ENCODE measurements around the gene TAF5L.

Gene TAF5L

GRCh38 chr1:229625915-229626831 is at the start of gene TAF5L, which contains the start of gene URB2:
TAF5L (minus strand) TSS chr1:229626122; CDS start chr1:229614482, 11,640 bp downstream.
URB2 (plus strand) TSS chr1:229626247; CDS start chr1:229627634, 1,387 bp downstream.
- peak; percentile 89 for DNase-seq

DNA sequence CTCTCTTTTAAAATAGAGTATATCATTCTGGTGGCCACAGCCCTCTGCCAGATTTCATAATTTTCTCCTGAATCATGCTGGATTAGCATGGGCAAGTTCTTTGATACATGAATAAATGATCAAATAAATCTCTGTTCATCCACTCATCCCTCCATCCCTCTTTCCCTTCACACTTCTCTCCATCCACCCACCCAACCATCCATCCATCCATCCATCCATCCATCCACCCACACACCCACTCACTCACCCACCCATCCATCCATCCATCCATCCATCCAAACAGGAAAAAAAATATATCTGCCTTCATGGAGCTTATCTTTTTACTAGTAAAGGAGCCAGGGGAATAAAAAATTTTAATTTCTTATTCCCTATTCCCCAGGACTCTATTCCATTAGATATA is 49.5 kb upstream of the TAF5L start:
- DNase-seq: no peak

- no peak for DNase-seq
Measured at GRCh38 chr1:229674042-229674441, 48.1 kb upstream of the TAF5L start.

DNA sequence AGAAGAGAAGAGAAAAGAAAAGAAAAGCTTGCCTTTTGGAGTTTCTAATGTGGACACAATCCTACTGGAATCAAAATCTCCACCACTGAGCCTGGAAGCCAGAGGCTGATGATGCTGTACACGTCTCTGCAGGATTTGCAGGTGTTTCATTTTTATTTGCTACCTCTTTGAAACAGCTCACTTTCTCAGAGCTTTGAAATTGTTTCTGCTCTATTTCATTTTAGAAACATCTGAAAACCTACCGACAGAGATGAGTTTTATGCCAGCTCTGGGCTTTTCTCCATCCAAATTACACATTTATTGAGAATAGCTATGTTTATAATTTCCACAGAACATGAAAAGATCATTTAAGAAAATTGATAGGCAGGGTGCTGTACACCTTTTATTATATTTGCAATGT is 46.3 kb upstream of the TAF5L start:
- no peak for DNase-seq

GRCh38 chr1:229671310-229671709 is 45.4 kb upstream of the TAF5L start:
- no peak for DNase-seq

DNA sequence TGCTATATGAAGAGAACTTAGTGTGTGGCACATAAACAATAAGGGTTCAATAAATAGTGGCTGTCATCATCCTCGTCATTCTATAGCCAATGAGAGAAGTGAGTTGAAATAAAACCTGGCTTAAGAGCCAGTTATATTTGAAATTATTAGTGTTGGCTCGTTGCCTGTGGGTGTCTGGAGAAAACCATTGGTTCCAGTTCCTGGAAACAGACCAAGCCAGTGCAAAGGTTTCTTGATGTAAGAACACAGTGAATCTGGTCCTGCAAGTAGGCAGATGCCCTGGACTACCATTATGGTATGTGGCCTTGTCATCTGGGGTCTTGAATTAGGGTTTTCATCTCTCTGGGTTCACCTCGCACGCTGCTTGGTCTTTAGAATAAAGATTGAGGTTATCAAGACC is 43.4 kb upstream of the TAF5L start:
- no peak for DNase-seq

- no peak for DNase-seq
Measured at GRCh38 chr1:229666585-229666984, 40.7 kb upstream of the TAF5L start.

DNA sequence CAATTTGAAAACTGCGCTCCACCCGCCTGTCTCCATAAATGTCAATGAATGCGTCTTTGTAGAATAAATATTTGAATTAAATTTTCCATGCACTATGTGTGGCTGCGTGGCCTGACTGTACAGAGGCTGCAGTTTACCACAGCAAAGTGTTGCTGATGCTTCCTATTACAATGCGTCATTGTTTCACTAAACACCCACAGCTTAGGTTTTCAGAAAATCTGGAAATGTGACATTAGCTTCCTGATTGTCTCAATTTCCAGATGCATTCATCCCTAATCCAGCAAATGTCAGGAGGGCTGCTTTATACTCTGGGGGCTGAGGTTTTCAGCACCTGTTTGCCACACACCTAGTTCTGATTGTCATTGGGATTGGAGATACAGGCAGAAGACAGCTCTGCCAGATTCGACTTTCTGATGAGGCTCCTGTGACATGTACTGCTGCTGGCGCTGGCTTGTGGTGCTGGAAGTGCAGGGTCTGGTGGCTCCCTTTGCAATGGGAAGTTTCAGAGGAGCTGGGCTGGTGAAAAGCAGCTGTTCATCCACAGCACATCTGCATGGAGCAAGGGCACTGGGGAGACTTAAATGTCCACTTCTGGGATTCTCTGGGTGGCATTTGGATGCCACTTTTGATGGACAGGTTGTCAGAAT is 40.1 kb upstream of the TAF5L start:
- no peak for DNase-seq

- peak; percentile 20 for DNase-seq
Measured at GRCh38 chr1:229664133-229664689, 38.3 kb upstream of the TAF5L start.

- no peak for DNase-seq
Measured at GRCh38 chr1:229661897-229662296, 36.0 kb upstream of the TAF5L start.

DNA sequence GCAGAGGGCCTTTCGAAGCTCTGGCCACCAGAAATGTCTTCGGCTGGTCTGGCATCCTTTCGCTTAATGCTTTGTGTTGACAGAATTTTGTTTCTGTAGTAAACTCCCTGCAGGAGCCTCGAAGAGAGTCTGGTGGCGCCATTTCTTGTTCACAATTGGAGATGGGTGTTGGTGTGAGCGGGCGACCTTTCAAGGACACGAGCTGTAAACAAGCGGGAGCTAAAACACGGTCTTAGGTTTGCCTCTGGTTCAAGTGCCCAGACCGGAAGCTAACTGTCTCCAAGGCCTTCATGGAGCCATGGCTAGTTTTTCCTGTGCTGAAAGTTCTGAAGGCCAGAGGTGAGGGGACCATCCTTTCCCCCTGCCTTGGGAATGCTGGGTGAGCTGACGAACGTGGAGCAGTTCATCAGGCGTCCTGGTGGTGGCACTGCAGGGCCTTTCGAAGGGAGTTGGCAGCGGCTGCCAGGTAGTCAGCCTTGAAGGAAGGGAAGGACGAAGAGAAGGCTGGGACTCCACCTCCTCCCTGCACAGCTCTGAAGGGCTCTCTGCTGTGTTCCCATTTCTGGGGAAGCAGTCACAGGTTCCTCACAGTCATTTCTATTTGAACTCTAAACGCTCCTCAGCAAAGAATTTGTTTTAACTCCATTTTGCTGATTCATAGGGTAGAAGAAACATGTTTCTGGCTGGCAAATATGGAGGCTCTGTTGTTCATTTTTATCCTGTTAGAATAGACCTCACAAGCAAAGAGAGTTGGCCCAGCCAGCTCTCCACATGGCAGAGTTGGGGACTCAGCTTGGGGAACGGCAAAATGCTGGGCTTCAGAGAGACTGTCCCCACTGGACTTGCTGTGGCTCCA is 35.3 kb upstream of the TAF5L start:
- DNase-seq: peak; percentile 58

DNA sequence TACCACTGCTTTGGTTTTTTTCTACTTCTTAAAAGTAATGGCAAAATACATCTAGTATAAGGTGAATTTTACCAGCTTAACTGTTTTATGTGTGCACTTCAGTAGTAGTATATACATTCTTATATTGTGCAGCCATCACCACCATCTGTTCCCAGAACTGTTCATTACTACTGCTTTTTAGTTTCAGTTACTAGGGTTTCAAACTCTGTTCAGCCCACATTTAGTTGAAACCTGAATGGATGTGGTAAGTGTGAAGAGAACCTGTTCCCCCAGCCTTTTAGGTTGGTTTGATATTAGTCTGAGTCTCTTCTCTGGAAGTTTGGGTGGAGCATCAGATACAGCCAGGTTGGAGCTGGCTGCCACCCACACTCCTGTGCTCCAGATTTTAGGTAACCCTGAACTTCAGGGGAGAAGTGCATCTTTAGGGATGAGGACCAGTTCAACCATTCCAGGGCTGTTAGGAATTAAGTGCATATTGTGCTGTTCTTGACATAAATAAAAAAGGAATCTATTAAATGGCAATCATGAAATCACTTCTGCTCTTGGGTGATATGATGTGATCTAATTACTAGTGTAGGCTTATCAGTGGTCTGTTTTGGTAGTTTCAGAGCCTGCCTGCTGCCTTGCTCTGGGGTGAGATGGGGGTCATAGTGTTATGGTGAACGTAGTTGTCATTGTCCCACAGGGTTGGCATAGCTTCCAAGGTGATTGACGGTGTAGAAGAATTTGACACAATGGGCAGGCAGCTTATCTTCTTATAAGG is 32.3 kb upstream of the TAF5L start:
- DNase-seq: no peak

DNA sequence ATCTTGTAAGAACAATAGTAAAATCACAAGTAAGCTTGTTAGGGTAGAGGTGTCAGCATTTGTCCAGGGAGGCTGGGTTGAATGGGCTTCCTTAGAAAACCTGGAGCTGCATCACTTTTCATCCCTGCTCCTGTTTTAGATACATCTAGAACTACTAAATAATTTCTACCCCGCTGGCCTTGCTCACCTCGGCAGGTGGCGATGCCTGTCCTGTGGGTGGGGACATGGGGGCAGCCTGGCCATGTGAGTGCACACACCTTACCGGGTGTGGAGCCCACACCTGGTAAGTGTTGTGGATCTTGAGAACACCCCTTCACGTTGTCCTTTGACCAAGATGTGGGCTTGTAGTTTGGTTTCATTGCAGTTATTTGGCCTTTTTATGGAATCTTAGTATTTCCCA is 29.9 kb upstream of the TAF5L start:
- no peak for DNase-seq

- no peak for DNase-seq
Measured at GRCh38 chr1:229653420-229653819, 27.5 kb upstream of the TAF5L start.

- DNase-seq: no peak
Measured at GRCh38 chr1:229651546-229651945, 25.6 kb upstream of the TAF5L start.

DNA sequence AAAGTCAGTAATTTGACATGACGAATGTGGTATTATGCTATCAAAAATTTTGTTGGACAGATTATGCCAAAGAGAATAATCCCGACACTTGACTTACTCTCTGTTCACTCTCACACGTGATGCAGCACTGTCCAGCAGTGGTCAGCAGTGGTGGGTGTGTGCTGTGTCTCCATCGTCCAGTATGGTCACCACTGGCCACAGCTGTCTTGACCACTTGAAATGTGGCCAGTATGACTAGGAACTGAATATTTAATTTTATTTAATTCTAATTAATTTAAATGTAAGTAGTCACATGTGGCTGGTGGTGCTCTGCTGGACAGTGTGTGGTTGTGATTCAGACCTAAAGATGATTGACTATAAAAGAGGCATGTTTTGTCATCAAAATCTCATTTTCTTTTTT is 24.1 kb upstream of the TAF5L start:
- DNase-seq: no peak

- DNase-seq: no peak
Measured at GRCh38 chr1:229648406-229648805, 22.5 kb upstream of the TAF5L start.

DNA sequence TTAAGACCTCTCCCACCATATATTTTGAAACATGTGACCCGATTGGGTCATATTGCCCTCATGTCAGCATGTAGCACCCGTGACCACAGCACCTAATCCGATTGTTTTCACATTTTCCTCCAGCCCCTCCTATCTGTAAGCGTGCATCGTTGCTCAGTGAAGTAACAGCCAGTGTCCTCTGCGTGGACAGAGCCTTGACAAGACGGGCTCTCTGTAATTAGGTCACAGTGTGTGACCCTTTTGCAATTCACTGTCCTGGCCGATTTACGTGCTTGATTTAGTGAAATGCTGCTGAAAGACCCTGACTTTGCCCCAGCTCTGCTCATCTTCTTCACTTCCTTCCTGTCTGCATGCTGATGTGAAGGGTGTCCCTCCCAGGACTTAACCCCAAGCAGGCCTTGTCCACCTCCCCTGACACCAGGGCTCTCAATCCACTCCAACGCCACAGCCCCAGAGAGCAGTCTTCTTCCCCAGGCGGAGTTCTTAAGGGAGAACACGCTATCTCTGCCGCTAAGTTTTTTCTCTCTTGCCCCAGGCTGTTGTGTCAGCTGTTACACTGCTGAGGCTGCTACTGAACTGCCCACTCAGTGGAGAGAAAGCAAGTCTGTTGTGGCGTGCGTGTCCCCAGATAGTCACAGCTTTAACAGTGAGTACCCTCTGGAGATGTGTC is 19.5 kb upstream of the TAF5L start:
- no peak for DNase-seq

- DNase-seq: no peak
Measured at GRCh38 chr1:229643996-229644745, 18.2 kb upstream of the TAF5L start.

DNA sequence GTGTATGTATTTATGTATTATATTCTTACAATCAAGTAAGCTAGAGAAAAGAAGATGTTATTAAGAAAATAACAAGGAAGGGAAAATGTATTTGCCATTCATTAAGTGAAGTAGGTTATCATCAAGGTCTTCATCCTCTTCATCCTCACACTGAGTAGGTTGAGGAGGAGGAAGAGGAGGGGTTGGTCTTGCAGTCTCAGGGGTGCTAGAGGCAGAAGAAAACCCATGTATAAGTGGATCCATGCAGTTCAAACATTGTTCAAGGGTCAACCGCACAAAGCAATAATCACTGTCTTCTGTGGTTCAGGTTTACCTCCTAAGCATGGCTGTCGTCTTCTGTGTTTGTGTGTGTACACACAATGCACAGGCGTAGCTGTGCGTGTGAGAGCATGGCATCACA is 17.0 kb upstream of the TAF5L start:
- DNase-seq: no peak

DNA sequence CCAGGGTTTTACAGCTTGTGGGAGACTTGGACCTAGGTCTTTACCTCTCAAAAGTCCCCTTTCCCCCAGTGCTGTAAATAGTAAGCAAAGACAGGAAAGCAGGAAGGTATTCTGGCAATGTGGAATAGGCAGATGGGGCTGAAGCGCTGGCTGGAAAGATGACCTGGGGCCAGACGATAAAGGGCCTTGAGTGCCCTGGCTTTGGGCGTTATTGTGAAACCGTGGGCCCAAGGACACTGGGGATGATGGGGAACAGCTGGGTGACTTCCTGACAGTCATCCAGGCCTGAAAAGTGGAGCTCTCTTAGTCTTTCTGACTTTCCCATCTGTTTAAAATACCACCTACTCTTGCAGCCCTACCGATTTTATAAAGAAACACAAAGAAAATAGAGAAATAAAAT is 16.5 kb upstream of the TAF5L start:
- no peak for DNase-seq
